ENCODE data around the gene MYOM1. TPM values are rescaled to one million over a fixed set of nuclear protein-coding genes. Genes with fewer than 3 reads are reported as not detected.
A peak's percentile ranks its signal among the peaks of the same experiment; 100 is the strongest.

MYOM1 gene
- polyA plus RNA-seq, 4 donors = 1.5 to 7.9 (median 2.8) TPM

- Histone ChIP-seq H3K4me1 (ENCODE audit: control insufficient read depth in 3 of 3, insufficient read depth in 2 of 3, low read depth in 1 of 3, low read length in 2 of 3) (peaks cover 0 to 5% (median 0%) of the 10 kb centered on the region in 3 donors), H3K9me3 (ENCODE audit: control insufficient read depth in 2 of 2, insufficient read depth in 1 of 2, low read depth in 1 of 2, low read length in 1 of 2) (peaks cover 0 to 4% of the 10 kb centered on the region in 2 donors), H3K27me3 (ENCODE audit: control insufficient read depth in 3 of 3, insufficient read depth in 3 of 3, low read length in 3 of 3) (no peaks in the 10 kb centered on the region), H3K27ac (ENCODE audit: low read depth in 1 of 3, low read length in 2 of 3) (no peak overlapping the region), H3K4me3 (ENCODE audit: low read depth in 1 of 3, low read length in 3 of 3) (no peak overlapping the region), H3K36me3 (ENCODE audit: control insufficient read depth in 3 of 3, insufficient read depth in 2 of 3, low read depth in 1 of 3, low read length in 3 of 3) (no peaks in the 10 kb centered on the region)
- 23 to 67% (median 39%) methylated on average over 3 of the region's 3 CpGs for WGBS, 3 donors
- FAIRE-seq (no peak), DNase-seq (peak; percentile 49 to 92)
Observed at GRCh38 chr18:3162181-3162580, 57.6 kb downstream of the MYOM1 start.

GRCh38 chr18:3159830-3160229 is 59.9 kb downstream of the MYOM1 start:
- FAIRE-seq (no peak), DNase-seq (no peak)
- Histone ChIP-seq H3K4me3 (ENCODE audit: low read depth in 1 of 3, low read length in 3 of 3) (no peak overlapping the region), H3K27me3 (ENCODE audit: control insufficient read depth in 3 of 3, insufficient read depth in 3 of 3, low read length in 3 of 3) (no peaks in the 10 kb centered on the region), H3K4me1 (ENCODE audit: control insufficient read depth in 3 of 3, insufficient read depth in 2 of 3, low read depth in 1 of 3, low read length in 2 of 3) (peaks cover 0 to 5% (median 0%) of the 10 kb centered on the region in 3 donors), H3K9me3 (ENCODE audit: control insufficient read depth in 2 of 2, insufficient read depth in 1 of 2, low read depth in 1 of 2, low read length in 1 of 2) (peaks cover 0 to 4% of the 10 kb centered on the region in 2 donors), H3K36me3 (ENCODE audit: control insufficient read depth in 3 of 3, insufficient read depth in 2 of 3, low read depth in 1 of 3, low read length in 3 of 3) (no peaks in the 10 kb centered on the region), H3K27ac (ENCODE audit: low read depth in 1 of 3, low read length in 2 of 3) (no peak overlapping the region)
- WGBS, 3 donors = 88 to 95% (median 92%) methylated on average over 1 of the region's 1 CpG

- WGBS, 3 donors = 73 to 94% (median 92%) methylated on average over 2 of the region's 2 CpGs
- FAIRE-seq = no peak
- H3K27ac ChIP-seq (ENCODE audit: low read depth in 1 of 3, low read length in 2 of 3) = no peak overlapping the region
- H3K36me3 ChIP-seq (ENCODE audit: control insufficient read depth in 3 of 3, insufficient read depth in 2 of 3, low read depth in 1 of 3, low read length in 3 of 3) = no peaks in the 10 kb centered on the region
- H3K9me3 ChIP-seq (ENCODE audit: control insufficient read depth in 2 of 2, insufficient read depth in 1 of 2, low read depth in 1 of 2, low read length in 1 of 2) = peaks cover 0 to 4% of the 10 kb centered on the region in 2 donors
- H3K4me1 ChIP-seq (ENCODE audit: control insufficient read depth in 3 of 3, insufficient read depth in 2 of 3, low read depth in 1 of 3, low read length in 2 of 3) = peaks cover 0 to 5% (median 0%) of the 10 kb centered on the region in 3 donors
- H3K27me3 ChIP-seq (ENCODE audit: control insufficient read depth in 3 of 3, insufficient read depth in 3 of 3, low read length in 3 of 3) = no peaks in the 10 kb centered on the region
- H3K4me3 ChIP-seq (ENCODE audit: low read depth in 1 of 3, low read length in 3 of 3) = no peak overlapping the region
- no peak for DNase-seq
Observed at GRCh38 chr18:3157606-3158005, 62.2 kb downstream of the MYOM1 start.

GRCh38 chr18:3157086-3157485 is 62.7 kb downstream of the MYOM1 start:
- Histone ChIP-seq H3K9me3 (ENCODE audit: control insufficient read depth in 2 of 2, insufficient read depth in 1 of 2, low read depth in 1 of 2, low read length in 1 of 2) (peaks cover 0 to under 1% of the 10 kb centered on the region in 2 donors), H3K4me3 (ENCODE audit: low read depth in 1 of 3, low read length in 3 of 3) (no peak overlapping the region), H3K27me3 (ENCODE audit: control insufficient read depth in 3 of 3, insufficient read depth in 3 of 3, low read length in 3 of 3) (no peaks in the 10 kb centered on the region), H3K27ac (ENCODE audit: low read depth in 1 of 3, low read length in 2 of 3) (no peak overlapping the region), H3K4me1 (ENCODE audit: control insufficient read depth in 3 of 3, insufficient read depth in 2 of 3, low read depth in 1 of 3, low read length in 2 of 3) (peaks cover 0 to 5% (median 0%) of the 10 kb centered on the region in 3 donors), H3K36me3 (ENCODE audit: control insufficient read depth in 3 of 3, insufficient read depth in 2 of 3, low read depth in 1 of 3, low read length in 3 of 3) (no peaks in the 10 kb centered on the region)
- FAIRE-seq (no peak), DNase-seq (no peak)
- WGBS, 3 donors = 92 to 95% (median 94%) methylated on average over 5 of the region's 5 CpGs

- Histone ChIP-seq H3K9me3 (ENCODE audit: control insufficient read depth in 2 of 2, insufficient read depth in 1 of 2, low read depth in 1 of 2, low read length in 1 of 2) (no peaks in the 10 kb centered on the region), H3K4me3 (ENCODE audit: low read depth in 1 of 3, low read length in 3 of 3) (no peak overlapping the region), H3K36me3 (ENCODE audit: control insufficient read depth in 3 of 3, insufficient read depth in 2 of 3, low read depth in 1 of 3, low read length in 3 of 3) (no peaks in the 10 kb centered on the region), H3K4me1 (ENCODE audit: control insufficient read depth in 3 of 3, insufficient read depth in 2 of 3, low read depth in 1 of 3, low read length in 2 of 3) (peaks cover 0 to 9% (median 2%) of the 10 kb centered on the region in 3 donors), H3K27ac (ENCODE audit: low read depth in 1 of 3, low read length in 2 of 3) (peak overlapping the region in 1 of 3 donors; percentile 64), H3K27me3 (ENCODE audit: control insufficient read depth in 3 of 3, insufficient read depth in 3 of 3, low read length in 3 of 3) (no peaks in the 10 kb centered on the region)
- FAIRE-seq = no peak
- no peak for DNase-seq
- 77 to 92% (median 90%) methylated on average over 1 of the region's 1 CpG for WGBS, 3 donors
Observed at GRCh38 chr18:3156325-3156640, 63.5 kb downstream of the MYOM1 start.

GRCh38 chr18:3154214-3154613 is 65.6 kb downstream of the MYOM1 start:
- no peak overlapping the region for H3K27ac ChIP-seq (ENCODE audit: low read depth in 1 of 3, low read length in 2 of 3)
- H3K27me3 ChIP-seq (ENCODE audit: control insufficient read depth in 3 of 3, insufficient read depth in 3 of 3, low read length in 3 of 3) = no peaks in the 10 kb centered on the region
- FAIRE-seq (no peak), DNase-seq (no peak)
- H3K36me3 ChIP-seq (ENCODE audit: control insufficient read depth in 3 of 3, insufficient read depth in 2 of 3, low read depth in 1 of 3, low read length in 3 of 3) = no peaks in the 10 kb centered on the region
- H3K4me1 ChIP-seq (ENCODE audit: control insufficient read depth in 3 of 3, insufficient read depth in 2 of 3, low read depth in 1 of 3, low read length in 2 of 3) = peaks cover 0 to 9% (median 2%) of the 10 kb centered on the region in 3 donors
- 93 to 97% (median 94%) methylated on average over 2 of the region's 2 CpGs for WGBS, 3 donors
- H3K9me3 ChIP-seq (ENCODE audit: control insufficient read depth in 2 of 2, insufficient read depth in 1 of 2, low read depth in 1 of 2, low read length in 1 of 2) = no peaks in the 10 kb centered on the region
- H3K4me3 ChIP-seq (ENCODE audit: low read depth in 1 of 3, low read length in 3 of 3) = no peak overlapping the region

GRCh38 chr18:3153107-3153704 is 66.6 kb downstream of the MYOM1 start:
- FAIRE-seq = no peak
- peaks cover 0 to 9% (median 2%) of the 10 kb centered on the region in 3 donors for H3K4me1 ChIP-seq (ENCODE audit: control insufficient read depth in 3 of 3, insufficient read depth in 2 of 3, low read depth in 1 of 3, low read length in 2 of 3)
- peak; percentile 33 to 80 for DNase-seq
- H3K36me3 ChIP-seq (ENCODE audit: control insufficient read depth in 3 of 3, insufficient read depth in 2 of 3, low read depth in 1 of 3, low read length in 3 of 3) = no peaks in the 10 kb centered on the region
- H3K4me3 ChIP-seq (ENCODE audit: low read depth in 1 of 3, low read length in 3 of 3) = no peak overlapping the region
- H3K9me3 ChIP-seq (ENCODE audit: control insufficient read depth in 2 of 2, insufficient read depth in 1 of 2, low read depth in 1 of 2, low read length in 1 of 2) = no peaks in the 10 kb centered on the region
- H3K27me3 ChIP-seq (ENCODE audit: control insufficient read depth in 3 of 3, insufficient read depth in 3 of 3, low read length in 3 of 3) = no peaks in the 10 kb centered on the region
- WGBS, 3 donors = 64 to 75% (median 65%) methylated on average over 8 of the region's 8 CpGs
- H3K27ac ChIP-seq (ENCODE audit: low read depth in 1 of 3, low read length in 2 of 3) = peak overlapping the region in 1 of 3 donors; percentile 19

- no peaks in the 10 kb centered on the region for H3K9me3 ChIP-seq (ENCODE audit: control insufficient read depth in 2 of 2, insufficient read depth in 1 of 2, low read depth in 1 of 2, low read length in 1 of 2)
- H3K36me3 ChIP-seq (ENCODE audit: control insufficient read depth in 3 of 3, insufficient read depth in 2 of 3, low read depth in 1 of 3, low read length in 3 of 3) = no peaks in the 10 kb centered on the region
- H3K27me3 ChIP-seq (ENCODE audit: control insufficient read depth in 3 of 3, insufficient read depth in 3 of 3, low read length in 3 of 3) = no peaks in the 10 kb centered on the region
- peaks cover 0 to 9% (median 2%) of the 10 kb centered on the region in 3 donors for H3K4me1 ChIP-seq (ENCODE audit: control insufficient read depth in 3 of 3, insufficient read depth in 2 of 3, low read depth in 1 of 3, low read length in 2 of 3)
- no peak for FAIRE-seq
- H3K4me3 ChIP-seq (ENCODE audit: low read depth in 1 of 3, low read length in 3 of 3) = no peak overlapping the region
- H3K27ac ChIP-seq (ENCODE audit: low read depth in 1 of 3, low read length in 2 of 3) = no peak overlapping the region
- 48 to 92% (median 72%) methylated on average over 1 of the region's 1 CpG for WGBS, 3 donors
- no peak for DNase-seq
Observed at GRCh38 chr18:3152294-3152693, 67.5 kb downstream of the MYOM1 start.
